HPDE6-E6E7 (cell line): Measurements from ENCODE around the gene ATP5IF1.

ENCODE experiments used
- DNase-seq: peaks from one replicate; pipeline ENCODE4 v3.0.0; 2011; ENCODE audit warnings: missing footprints; ENCODE audit errors: extremely low spot score

The ATP5IF1 gene

DNA sequence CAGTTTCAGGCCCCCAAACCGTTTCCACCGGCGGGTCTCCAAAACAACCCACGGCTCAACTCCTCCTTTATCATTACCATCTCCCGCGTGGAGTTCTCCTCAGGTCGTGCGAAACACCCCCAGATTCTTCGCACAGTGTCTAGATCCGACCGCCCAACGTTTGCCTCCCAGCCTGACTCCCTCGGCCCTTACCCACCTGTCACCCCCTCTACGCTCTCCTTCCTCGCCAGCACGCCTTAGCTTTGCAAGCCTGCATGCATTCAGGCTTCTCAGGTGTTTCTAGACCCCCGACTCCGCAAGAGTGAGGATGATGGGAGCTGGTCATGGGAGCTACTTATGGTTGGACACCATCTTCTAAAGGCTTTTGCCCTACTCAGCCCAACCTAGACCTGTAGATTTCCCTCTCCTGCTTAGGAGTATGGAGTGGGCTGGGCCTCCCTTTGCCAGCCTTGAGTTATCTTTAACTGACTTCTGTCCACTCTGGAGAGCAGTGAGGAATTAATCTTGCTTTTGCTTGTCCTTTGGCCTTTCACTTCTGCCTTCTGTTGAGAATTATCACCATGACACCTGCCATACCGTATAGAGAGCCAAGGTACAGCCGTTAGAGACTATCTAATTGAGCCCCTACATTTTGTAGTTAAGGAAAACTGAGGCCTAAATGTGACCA is 865 bp downstream of the ATP5IF1 start:
- no peak for DNase-seq

DNA sequence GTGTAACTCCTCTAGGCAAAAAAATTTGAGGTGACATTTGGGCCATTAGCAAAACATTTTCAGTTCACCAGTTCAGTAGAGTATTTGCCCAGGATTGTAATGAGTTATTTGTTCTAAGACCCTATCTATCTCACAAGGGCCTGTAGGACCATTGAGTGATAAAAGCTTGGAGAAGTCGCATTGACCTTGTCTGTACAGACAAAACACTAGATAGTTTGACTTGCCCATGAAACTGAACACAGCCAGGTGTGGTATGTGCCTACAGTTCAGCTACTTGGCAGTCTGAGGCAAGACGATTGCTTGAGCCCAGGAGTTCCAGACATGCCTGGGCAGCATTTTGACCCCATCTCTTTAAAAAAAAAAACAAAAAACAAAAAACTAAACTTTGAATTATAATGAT is 3.1 kb downstream of the ATP5IF1 start:
- DNase-seq: no peak

DNA sequence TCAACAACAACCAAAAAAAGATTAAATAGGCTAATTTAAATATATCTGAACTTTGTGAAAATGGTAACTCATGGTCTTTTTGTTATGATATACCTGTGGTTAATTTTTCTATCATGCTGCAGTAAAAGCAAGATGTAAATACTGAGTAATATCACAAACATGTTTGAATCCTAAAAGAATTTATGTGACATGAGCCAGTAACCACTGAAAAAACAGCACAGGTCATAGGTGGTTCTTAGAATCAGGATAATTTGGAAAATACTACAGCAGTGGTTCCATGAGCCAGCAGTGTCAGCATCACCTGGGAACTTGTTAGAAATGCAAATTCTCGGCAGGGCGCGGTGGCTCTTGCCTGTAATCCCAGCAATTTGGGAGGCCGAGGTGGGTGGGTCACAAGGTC is 4.1 kb downstream of the ATP5IF1 start:
- no peak for DNase-seq

DNA sequence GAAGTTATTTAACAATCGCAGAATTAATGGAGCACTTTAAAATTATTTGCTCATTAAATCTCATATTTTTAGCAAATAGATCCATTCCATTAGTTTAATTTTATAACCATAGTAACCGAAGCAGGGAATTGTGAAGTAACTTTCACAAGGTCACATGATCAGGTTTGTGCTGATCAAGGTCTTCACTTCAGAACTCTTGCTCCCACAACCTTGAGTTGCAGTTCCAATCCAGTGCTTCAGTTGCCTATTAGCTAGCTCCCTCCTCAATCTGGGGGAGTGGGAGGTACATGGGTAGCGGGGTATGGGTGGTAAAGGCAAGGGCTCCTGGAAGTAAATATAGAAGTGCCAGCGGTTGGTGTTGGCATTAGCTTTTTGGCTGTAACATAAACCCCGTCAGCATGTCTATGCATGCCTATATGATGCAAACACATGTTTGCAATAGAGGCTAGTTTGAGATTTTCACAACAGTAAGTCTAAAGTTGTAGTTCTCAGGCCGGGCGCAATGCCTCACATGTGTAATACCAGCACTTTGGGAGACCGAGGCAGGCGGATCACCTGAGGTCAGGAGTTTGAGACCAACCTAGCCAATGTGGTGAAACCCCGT is 5.8 kb downstream of the ATP5IF1 start:
- DNase-seq: no peak

DNA sequence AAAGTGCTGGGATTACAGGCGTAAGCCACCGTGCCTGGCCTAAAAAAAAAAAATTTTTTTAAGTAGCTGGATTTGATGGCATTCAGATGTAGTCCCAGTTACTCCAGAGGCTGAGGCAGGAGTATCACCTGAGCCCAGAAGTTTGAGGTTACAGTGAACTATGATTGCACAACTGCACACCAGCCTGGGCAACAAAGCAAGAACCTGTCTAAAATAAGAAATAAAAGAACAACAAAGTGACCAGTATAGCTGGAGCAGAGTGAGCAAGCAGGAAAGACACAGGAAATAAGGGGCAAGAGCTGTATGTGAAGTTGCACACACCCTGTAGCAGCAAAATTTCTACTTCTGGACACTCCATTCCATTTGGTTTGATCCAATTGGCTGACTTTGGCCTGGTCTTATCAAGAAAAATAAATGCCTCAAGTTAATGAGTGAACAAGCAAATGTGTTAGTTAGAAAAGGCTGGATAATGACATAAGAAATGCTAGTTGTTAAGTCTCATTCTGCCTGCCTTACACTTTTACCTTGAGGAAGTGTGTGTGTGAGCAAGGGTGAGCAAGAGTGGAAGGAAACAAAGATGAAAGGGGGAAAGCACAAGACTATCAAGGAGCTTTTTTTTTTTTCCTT is 7.9 kb downstream of the ATP5IF1 start:
- no peak for DNase-seq

DNA sequence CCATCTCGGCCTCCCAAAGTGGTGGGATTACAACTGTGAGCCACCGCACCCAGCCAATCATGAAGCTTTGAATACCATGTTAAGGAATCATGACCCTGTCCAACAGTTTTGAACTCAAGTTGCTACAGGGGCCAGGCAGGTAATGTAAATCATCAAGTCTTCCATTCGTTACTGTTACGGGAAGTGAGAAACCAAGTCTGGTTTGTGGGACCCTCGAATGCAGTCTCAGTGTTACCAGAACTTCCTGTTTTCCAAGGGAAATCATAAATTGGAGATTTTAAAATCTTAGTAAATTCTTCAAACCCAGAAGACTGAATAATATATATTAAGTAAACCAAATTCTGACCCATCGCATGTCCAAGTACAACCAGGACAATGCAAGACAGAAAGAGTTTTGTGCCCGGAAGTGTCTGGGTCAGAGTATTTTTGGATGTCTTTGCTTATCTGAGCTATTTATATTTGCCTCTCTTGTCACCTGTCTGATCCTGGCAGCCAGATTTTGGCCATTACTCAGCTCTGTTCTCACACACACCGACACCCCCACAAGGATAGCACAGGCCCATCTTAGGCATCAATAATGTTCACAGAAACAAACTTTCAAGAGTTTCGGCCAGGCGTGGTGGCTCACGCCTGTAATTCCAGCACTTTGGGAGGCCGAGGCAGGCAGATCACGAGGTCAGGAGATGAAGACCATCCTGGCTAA is 8.8 kb downstream of the ATP5IF1 start:
- DNase-seq: no peak

DNA sequence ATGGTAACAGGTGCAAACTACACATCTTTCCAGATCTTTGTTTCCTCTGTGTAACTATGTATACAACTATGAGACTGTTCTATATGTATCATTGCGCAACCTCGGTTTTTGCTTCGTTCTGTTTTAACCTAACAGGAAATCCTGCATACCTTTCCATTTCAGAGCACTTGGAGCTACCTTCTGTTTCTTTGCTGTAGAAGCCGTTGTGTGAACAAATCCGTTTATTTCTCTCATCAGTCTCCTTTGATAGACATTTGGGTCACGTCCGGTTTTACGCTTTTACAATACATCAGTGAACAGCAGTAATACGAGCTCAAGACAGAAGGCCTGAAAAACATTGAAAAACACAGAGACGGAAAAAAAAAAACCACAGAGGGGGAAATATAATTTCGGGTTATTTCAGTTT is 10.5 kb downstream of the ATP5IF1 start:
- no peak for DNase-seq

DNA sequence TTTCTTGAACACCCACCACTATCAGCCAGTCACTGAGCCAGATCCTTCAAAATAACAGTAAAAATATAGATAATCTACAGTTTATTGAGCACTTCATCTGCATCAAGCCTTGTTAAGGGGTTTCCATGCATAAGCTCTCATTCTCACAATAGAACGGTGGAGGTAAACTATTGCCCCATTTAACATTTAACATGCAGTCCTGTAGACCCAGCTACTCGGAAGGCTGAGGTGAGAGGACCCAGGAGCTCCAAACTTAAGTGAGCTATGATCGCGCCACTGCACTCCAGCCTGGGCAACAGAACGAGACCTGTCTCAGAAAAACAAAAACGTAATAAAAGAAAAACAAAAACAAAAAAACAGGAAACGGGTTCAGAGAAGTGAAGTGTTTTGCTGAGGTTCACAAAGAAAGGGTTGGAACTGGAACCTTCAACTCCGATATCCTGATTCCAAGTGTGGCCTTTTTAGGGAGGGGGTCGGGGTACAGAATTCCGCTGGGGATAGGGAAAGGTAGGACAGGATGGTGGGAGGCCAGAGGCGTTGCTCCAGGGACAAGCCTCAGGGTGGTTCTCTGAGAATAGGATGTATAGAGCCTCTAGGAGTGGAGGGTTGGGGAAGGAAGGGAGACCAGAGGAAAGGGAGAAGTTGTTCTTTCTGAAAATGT is 11.8 kb downstream of the ATP5IF1 start:
- no peak for DNase-seq

DNA sequence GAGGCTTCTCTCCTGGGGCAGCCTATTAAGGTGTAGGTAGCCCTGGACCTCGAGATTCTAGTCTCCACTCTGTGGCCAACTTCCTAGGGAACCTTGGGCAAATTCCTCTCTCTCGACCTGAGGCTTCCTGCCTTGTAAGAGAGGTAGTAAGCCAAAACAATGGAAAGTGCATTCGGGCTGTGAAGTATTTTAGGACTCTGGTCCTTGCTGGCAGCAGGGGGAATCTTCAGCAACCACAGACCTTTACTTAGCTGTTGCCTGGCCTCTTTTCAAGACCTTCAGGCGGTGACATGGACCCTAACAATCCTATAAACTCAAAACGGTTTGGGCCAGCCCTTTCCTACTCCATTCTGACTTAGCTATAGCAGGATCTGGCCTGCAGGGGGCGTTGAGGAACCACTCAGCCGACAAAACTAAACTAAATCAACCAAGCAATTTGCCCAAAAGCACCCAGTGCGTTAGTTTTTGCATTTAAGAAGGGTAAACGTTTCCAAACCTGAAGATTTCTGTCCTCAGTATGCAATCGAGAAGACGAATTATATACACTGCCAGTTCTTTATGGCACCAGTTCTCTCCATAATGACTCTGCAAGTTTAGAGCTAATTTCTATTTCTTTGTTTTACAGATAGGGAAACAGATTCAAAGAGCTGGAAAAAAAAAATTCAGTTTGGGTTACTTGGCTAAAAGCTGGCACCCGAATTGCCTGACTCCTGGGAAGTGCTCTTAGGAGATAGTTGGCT is 12.5 kb downstream of the ATP5IF1 start:
- DNase-seq: no peak

DNA sequence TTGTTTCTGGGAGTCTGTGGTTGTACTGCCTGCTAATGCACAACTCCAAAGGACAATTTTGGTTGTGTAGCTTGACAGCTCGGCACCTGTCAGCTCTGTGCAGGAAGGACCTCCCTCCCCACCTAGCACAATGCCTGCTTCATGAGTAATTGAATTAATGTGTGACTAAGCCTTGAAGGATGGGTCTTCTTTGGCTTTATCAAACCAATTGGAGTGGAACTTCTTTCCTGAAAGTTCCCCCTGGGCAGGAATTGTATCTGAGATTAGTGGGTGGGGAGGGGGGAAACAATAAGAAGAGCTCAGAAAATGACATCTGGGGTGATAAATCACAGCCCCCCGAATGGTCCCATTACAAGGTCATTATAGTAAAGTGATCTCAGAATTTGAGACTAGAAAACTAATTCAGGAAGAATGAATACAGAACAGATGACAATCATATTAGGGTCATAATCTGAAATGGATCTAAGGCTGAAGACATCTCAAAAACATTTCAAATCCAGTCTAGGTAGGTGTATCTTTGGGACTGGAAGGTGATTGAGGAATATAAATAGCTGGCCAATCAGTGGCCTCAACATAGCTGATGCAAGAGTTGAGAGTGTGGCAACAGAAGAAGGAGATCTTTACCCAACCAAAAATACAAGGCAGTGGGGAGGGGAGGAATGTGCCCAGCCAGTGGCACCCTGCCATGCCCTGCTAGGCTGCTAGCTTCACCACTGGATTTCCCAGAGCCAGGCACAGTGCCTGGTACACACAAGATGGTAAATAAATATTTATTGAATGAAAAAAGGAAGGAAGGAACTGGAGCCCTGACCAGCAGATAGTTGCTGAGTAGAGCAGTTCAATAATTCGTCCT is 13.3 kb downstream of the ATP5IF1 start:
- DNase-seq: peak; percentile 86

DNA sequence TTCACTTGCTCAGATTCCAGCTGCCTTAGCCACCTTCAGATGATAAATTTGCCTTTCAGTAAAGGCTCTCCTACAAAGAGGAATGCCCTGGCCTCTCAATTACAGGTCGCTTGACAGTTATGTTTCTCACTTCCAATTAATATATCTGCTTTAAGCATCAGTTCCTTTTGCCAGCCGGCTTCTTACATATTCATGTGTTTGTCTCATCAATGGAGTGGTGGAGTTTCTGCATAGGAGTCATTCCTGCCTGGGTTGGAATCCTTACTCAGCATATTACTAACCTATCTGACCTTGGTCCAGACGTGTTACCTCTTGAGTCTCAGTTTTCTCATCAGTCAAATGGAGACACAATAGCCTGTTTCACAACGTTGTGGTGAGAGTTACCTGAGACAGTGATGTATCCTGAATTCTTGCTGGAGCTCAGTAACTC is 14.0 kb downstream of the ATP5IF1 start:
- no peak for DNase-seq

DNA sequence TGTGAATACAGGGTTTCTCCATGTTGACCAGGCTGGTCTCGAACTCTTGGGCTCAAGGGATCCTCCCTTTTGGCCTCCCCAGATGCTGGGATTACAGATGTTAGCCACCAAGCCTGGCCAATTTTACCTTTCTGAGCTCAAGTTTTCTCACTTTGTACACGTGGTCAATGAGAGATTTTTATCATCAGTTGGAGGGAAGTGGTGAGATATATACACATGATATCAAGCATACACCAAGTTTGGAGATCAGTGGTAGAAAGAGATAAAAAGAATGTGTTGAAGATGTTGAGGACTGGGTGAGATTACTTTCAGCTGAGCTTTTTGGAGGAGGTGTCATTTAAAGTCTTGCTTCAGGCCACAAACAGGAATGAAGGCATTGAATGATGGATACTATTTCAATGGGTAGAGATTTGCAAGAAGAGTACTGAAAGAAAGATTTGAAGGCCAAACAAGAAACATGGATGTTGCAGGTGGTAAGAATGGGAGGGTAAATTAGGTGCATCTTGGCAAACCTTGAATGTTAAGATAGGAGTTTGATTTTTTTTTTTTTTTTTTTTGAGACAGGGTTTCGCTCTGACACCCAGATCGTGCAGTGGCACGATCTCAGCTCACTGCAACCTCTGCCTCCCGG is 20.4 kb downstream of the ATP5IF1 start:
- DNase-seq: no peak

DNA sequence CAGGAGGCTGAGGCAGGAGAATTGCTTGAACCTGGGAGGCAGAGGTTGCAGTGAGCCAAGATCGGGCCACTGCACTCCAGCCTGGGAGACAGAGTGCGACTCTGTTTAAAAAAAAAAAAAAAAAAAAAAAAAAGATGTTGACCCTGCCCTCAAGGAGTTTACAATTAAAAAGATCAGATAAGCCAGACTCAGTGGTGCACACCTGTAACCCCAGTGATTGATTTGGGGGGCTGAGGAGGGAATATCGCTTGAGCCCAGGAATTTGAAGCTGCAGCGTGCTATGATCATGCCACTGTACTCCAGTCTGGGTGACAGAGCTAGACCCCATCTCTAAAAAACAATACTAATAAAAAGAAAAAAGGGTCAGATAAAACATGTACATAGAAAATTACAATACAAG is 21.8 kb downstream of the ATP5IF1 start:
- DNase-seq: no peak

DNA sequence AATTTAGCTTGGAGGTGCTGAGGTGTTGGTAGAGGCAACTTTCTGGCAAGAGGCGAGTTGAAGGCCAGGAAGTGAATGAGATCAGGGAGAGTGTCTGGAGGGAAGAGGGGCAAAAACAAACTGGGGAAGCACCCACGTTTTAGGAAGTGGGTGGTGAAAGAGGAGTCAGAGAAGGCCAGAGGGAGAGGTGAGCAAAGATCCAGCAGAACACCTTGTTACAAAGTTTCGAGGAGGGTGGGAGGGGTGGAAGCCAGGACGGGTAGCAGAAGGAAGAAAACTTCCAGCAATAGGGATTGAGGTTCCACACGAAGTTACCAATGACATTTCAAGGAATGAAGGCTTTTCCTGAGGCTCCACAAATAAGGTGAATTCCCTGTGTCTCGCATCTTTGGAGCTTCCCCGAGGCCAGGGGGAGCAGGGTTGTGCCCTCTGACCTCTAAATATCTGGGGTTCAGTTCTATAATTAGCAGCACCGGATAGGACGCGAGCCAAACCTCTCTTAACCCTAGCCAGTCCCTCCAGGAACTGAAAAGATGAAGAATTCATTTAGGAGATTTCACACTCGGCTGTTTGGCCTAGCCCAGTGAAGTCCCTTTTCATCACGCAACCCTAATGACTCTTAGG is 22.8 kb downstream of the ATP5IF1 start:
- DNase-seq: no peak

DNA sequence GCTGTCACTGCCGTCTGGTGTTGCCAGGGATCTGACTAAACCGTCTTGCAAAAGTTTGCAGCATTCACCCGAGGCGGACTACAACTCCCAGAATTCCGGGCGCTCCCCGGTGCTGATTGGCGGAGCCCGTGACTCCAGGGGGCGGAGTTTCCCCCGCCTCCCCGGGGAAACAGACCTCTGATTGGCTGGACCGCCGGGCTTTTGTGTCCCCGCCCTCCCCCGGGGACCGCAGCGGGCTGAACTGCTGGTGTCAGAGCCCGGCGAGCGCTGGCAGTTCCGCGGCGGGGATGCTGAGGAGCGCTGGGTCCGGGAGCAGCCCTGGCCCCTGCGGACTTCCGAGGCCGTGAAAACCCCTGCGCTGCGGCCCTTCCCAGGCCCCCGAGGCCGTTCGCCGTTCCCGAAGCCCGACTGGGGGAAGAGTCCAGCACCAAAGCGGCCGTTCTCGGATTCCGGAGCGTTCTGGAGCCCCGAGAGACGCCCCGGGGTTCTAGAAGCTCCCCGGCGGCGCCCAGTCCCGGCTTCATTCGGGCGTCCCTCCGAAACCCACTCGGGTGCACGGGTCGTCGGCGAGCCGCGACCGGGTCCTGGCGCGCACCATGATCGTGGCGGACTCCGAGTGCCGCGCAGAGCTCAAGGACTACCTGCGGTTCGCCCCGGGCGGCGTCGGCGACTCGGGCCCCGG is 23.5 kb downstream of the ATP5IF1 start, which contains the start of gene SESN2:
Gene SESN2, plus strand, starts transcription at position 267 of the 682 bp plus-strand sequence. Its CDS starts 330 bp downstream, at position 597.
- peak; percentile 98 for DNase-seq

DNA sequence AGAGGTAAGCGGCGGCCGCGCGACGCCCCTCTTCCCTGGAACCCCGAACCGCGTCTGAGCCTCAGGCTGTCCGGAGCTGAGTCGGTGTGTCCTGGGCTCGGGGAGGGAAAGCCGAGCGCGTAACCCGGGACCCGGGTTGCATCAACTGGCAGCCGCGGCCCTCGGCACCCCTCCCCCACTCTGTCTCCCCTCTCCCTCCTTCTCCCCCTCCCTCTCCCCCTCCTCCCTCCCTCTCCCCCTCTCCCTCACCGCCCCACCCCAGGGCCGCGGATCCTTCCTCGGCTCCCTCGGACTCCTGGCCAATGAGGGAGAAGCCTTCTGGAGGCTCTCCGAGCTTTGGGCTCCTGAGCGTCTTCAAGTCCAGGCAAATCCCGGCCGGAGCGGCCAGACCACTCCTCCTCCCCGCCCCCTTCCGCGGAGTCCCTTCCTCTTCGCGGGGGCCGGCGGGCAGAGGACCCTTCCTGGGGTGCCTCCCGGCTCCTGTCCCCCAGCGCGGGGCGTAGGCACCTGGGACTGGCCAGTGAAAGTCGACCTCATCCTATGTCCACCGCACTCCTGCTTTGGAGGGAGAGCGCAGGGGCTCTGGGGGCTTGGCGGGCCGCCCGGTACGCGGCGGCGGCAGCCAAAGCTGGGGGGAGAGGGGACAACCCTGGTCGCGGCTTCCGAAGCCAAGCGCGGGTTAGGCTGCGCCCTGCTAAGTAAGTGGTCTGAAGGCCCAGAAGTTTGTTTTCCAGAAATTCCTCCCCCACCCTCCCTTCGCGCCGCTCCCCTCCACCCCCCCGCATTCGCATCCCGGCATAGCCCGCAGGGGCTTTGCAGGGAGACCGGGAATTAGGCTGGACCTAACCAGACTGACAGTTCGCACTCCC is 24.2 kb downstream of the ATP5IF1 start:
- no peak for DNase-seq

DNA sequence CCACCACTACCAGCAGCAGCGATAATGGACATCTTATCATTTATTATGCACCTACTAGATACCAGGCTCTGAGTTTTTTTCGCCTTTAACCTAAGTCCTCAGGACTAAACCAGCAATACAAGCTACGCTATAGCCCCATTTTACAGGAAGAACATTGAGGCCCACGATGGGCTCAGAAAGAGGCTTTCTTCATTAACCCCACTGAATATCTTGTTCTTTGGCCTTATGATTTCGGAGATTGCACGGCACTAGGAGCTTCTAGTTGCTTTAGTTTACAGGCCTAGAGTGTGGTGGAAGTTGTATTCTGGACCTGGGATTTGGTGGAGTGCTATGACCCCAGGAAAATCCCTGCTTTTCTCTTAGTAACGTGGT is 24.9 kb downstream of the ATP5IF1 start:
- no peak for DNase-seq

DNA sequence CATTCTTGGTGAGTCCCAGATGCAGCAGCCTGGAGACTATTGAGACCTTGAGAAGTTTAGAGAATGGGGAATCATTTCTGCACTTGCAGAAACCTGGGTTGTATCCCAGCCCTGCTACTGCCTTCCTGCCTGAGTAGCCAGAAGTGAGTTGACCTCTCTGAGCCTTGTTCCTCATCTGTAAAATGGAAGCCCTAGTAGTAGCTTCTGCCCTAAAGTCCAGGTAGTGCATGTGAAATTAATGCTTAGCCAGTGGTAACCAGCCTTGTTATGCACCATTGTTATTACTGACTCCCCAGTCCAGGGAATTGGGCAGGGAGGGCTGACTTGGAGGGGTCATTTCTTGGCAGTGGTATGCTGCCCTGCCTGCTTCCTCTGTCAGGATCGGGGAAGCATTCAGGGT is 29.0 kb downstream of the ATP5IF1 start:
- DNase-seq: no peak
